Dermis microvascular lymphatic vessel endothelial cell (primary cell): ENCODE results near the gene AOAH. TPM values are rescaled to one million over a fixed set of nuclear protein-coding genes. Genes with fewer than 3 reads are reported as not detected.

Experiments
- DNase-seq, 2 donors: peaks; one replicate each; pipeline versions ENCODE4 v3.0.0 to v3.0.0-alpha.2; 2010; ENCODE audit warnings: low read depth in 2 of 2
- total RNA-seq: library from RNA; depleted of rRNA; stranded (reverse); fragments of >200 nt; gene quantifications from 2 replicates; pipeline ENCODE4 v1.2.1, GENCODE V29; 2014

The AOAH gene
- total RNA-seq, 1 donor from 2014 or later: 0.13 TPM

DNA sequence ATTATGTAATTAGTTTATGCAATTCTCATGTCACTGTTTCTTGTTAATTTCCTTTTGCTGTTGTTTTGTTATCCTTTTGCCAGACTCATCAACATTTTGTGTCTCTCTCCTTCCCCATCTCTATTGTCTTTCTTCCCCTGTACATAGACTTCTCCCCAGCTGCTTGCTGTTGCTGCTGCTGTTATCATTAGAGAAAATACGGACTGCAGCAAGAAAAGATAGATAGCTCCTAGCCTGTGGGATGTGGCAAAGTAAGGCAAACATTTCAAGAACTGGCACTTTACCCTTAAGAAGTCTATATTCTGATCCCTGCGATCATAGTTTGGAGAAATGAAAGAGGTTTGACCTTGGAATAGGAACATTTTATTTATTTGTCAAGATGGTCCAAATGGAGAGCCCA, 162.2 kb downstream of the AOAH start:
- DNase-seq: no peak

DNA sequence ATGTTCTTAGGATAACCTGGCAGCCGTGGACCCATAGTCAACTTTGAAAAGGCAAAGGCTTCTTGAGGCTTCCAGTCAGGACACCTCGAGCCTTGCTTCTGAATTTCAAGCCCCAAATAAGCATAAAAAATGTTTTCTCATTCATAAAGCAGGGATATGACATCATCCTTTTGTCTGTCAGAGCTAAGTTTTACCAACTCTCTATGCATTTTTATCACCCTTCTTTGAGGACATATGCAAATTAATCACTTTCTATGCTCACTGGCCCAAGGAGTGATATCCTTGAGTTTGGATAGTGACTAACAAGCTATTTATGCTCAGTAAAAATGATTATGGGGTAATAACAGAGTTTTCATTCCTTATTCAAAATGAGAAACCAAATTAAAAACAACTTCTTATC, 175.3 kb downstream of the AOAH start:
- no peak for DNase-seq

DNA sequence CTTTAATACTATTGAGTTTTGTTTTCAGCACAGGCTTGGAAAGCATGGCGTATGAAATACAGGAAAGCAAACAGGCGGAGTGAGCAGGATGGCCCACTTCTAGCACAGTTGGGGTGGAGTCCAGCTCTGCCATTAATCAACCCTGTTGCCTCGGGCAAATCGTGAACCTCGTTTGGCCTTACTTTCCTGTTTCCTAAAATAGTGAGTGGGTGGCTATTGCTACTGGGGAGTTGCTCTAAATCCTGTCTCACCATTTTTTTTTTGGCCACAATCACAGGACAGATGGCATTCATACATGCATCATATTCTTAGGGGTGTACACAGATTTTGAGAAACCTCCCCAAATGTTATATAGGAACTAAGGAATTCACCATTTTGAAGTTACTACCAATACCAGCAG, 176.9 kb downstream of the AOAH start:
- DNase-seq: no peak

DNA sequence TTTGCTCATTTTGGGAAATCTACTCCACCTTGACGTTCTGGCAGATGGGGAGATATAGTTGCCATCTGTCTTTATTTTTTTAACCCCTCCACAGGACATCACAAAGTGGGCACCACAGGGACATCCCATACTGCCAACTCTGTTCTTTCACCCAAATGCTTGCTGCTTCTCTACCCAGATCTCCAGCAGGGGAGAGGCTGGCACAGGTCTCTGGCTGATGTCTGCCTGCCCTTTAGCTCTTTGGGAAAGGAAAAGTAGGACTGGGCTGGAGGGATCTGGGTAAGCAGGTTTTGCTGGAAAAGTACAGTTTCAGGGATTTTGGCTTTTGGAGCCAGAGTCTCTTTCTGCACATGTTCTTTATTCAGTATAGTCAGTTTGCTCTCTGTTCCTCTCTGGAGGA, 178.0 kb downstream of the AOAH start:
- no peak for DNase-seq

DNA sequence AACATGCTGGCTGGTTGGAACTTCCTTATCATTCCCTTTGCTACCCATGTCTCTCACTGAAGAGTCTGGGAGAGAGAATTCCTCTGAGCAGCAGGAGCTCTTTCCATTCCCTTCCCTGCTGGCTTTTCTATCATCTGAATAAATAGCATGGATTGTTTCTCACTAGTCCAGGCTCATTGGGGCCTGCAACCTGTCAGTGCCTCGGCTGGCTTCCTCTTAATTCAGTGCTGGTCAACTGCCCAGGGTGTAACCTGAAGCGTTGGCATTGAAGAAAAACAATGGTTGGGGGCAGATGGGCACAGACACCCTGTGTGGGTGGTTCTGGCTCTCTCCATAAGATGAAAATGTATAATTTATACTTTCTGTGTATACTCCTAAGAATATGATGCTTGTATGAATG, 179.0 kb downstream of the AOAH start:
- DNase-seq: no peak

DNA sequence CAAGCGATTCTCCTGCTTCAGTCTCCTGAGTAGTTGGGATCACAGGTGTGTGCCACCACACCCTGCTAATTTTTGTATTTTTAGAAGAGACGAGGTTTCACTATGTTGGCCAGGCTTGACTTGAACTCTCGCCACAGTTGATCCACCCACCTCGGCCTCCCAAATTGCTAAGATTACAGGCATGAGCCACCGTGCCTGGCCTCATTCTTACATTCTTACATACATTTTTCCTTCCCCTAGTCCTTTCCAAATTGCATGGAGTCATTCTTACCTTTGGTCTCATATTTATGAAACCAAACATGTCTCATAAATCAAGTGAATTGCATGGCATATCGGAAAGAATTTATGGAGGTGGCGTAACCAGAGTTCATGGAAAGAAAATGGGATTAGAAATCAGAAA, 186.2 kb downstream of the AOAH start:
- DNase-seq: no peak

DNA sequence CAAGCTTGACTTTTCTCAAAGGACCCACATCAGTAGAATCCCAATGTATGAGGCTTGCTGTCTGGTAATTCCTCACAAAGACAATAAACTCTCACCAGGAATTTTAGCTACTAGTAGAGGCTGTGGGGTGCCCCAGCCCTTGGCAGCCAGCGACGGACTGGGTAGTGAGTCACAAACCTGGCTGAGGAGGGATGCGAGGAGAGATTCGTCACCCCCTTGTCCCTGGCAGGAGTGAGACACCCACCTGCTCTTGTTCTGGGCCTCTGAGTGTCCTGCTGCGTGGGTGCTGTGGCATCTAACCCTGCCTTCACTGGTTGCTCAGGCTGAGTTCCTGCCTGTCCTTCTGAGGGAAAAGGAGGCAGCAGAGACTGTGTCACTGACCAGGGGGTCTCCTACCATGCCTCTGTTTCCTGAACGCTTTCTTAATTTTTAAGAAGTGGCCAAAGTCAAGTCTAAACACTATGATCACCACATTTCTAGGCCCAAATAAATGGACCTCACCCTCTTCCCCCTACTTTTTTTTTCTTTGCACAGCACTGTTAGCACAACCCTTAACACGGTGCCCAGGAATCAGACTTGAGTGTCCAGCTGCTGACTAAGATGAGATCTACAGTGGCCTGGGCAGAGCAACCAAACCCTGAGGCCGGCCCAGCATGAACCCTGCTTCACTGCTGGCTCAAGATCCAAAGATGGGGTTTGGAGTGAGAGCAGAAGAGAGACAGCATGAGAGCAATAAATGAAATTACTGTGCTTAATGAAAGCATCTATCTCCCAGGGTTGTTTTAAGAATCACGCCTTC, 188.2 kb downstream of the AOAH start:
- DNase-seq: no peak

DNA sequence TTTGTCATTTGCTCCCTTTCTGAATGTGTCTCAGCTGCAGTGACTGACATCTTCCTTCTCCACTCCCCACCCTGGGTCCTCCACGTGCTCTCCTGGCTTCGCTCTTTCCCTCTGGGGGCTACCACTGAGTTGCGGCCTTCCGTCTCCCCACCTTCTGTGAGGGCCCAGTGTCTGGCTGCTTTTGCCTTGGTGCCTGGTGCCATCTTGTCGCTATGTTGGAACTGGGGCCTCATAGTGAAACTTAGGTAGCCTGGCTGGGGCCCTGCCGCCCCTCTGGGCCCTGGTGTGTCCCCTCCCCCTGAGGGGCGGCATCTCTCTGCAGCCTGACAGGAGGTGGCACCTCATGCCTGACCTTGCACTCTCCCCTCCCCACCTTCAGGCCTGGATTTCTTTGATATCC, 190.6 kb downstream of the AOAH start:
- no peak for DNase-seq

DNA sequence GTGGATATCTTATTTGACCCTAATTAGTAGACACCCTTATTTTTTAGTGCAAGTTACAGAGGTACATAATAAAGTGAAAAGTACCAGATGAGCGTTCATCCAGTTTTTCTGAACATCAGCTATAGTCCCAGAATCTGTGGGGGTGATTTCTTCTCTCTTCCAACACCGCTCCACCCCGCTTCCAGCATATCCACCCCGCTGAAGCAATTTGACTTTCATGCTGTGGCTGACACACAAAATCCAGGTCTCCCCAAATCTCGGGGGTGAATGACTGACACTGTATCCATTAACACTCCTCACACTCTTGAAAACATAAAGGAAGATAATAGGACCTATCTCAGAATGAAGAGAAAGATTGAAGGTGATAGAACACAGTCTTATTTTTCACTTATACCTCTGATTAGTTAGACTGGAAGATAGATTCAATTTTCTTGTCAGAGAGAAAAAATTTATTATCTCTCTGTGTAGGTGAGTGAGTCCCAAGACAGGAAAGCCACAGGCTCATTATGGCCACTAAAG, 191.3 kb downstream of the AOAH start:
- no peak for DNase-seq

DNA sequence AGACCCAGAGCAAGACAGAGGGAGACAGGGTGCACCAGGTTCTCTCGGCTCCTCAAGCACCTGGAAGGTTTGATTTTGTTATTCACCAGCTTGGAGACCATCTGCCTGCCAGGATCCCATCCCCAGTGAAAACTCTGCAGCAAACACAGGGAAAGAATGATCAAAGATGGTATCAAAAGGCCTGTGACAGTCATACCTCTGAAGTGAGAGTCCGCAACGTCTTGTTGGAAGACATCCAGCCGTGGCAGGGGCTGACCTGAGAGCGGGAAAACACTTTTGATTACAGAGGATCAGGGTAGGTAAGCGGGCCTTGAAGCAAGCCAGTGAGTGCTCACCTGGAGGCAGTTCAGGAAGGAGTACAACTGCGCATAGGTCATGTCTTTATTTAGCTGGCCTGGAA, 192.3 kb downstream of the AOAH start:
- DNase-seq: no peak

DNA sequence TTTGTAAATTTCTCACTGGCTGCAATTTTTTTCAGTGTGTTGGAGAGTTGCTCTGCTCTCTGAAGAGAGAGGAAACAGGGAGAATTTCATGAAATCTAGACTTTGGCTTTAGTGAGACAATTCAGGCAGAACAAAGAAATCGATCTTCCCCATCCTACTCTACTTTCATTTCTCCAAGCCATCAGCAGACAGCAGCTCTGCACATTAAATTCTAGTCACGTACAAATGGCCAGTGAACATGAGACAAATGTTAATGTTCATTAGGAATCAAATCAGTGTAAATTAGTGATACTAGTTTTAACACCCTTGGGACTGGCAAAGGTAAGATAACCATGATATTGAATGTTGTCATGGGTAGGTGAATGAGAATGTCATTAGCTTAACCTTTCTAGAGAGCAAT, 193.8 kb downstream of the AOAH start:
- DNase-seq: no peak

DNA sequence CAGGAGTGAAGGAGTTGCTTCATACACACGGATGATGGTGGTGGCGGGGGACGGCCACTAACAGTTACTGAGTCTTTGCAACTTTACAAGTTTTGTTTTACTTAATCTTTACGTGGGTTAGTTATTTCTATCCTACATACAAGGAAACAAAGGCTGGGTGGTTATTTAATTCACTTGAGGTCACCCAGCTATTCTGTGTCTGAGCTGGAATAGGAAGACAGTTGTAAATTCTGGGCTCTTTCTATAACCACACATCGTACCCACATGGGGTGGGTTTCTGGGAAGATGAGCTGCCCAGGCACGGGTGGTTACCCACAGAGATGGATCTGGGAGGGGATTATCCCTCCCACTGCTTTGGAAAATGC, 196.8 kb downstream of the AOAH start:
- no peak for DNase-seq

DNA sequence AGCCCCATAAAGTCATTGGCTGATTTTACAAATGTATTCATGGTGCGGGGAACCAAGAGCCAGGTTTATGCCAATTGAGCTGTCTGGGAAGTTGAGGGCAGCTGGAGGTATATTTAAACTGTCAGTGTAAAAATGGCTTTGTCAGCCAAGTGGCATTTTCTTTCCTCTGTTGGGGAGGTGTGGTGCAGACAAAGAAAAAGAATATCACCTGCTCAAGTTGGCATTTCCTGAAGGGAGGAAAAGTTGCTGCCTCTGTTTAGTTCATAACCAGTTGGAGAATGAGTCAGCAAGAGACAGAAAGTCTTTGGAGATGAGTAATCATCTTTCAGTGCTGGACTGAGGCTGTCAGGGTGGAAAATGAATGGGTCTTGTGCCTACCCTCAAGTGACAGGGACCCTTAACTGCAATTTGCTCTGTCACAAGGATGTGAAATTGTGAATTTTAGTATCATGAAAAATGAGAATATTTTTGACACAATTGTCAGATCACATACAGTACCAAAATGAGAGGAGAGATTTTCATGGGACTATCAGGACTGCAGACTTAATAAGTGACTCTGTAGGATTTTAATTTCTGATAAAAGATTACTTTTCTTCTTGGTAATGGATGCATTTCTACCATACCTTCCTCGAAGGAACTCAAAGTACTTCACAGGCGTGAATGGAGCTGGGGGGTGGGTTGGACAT, 197.3 kb downstream of the AOAH start:
- peak in 1 of 2 donors; percentile 60 for DNase-seq

DNA sequence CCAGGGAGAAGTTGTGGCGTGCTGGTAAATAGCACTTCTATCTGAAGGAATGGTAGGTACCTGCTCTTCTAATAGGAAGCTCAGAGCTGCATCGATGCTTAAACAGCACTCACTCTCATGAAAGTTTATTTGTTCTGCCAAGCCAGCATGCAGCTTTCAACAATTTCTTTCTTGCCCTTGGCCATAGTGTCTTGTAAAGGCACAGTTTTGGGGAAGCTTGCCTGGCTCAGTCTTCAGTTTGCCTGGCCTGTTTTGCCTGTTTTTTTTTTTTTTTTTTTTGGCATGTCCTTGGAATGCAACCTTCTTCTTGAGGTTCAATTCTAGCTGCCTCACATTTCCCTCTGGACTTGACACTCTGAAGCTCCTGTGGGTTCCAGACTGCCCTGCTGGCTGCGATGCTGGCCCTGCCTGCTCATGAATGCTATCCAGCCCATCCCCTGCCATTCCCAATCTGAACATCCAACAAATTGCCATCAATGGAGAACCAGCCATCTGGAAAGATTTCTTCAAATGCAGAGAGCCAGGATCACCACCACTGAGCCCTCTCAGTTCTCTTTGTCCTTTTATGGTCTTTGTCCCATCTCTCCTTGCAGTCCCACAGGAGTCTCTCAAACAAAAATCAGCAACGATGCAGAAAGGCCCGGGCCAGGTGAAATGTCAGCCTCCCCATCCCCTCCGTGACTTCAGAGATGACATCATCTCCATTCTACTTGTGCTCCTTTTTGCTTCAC, 200.8 kb downstream of the AOAH start:
- DNase-seq: no peak

DNA sequence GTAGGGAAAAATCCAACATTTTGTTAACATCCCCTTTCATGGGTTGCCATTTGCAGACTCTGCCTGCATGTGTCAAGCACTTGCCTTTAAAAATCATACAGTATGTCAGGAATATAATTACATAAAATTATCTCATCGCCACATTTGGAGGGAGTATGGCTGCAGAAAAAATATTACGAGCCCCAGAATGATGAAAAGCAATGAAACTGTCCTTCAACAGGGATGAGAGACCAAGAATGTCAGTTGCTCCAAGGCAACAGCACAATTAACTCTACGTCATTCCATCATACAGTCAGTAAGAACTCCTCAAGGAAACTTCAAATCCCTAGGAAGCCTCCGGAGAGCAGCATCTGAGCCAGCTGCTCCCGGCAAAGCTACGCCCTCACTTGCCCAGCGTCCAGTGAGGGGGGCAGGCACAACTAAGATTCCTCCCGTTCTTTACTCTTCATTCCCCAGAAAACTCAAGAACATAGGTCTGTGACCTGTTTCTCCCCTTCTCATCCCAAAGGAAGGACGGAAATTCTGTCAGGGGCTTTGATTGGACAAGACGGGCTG, 201.8 kb downstream of the AOAH start:
- DNase-seq: no peak

DNA sequence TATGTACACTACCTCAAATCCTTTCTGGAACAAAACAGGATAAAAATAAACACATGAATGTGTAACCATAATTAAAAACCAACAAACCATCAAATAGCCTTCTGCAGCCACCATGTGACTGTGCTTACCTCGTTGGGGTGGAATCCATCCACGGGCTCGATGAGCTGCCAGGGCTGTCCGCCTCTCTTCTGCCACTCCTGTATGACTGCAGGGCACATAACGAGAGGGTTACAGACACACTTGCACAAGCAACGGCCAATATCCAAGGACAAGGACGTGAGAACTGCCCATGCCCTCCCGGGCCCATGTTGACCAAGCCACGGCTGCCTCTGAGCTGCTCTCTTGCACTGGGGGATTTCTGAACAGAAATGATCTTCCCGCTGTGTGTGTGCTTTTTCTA, 202.4 kb downstream of the AOAH start:
- DNase-seq: no peak

DNA sequence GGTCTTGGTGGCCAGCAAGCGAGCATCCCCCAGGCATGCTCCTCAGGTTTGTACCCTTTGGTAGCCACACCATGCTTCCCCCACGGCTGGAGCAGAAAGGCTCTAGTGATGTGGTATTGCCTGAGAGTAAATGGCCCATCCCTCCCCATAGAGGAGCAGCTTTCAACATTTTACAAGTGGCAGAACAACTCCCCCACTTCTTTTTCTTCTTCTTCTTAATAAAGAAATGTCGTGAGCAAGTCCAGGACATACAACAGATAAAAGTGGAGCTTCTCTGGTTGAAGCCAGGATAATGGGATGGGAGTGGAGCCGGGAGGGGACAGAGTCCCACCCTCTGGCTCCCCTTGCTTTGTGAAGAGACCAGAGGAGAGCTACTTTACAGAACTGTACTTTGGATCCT, 203.2 kb downstream of the AOAH start:
- no peak for DNase-seq

DNA sequence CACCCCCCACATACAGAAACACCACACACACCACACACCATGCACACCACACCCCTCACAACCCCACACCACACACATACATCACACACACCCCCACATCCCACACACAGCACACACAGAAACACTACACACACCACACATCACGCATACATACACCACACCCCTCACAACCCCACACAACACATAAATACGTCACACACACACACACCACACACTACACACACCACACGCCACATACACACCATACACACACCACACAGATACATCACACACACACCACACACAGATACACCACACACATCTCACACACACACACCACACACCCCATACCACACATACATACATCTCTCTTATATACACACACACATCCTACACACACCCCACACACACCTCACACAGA, 208.4 kb downstream of the AOAH start:
- no peak for DNase-seq

DNA sequence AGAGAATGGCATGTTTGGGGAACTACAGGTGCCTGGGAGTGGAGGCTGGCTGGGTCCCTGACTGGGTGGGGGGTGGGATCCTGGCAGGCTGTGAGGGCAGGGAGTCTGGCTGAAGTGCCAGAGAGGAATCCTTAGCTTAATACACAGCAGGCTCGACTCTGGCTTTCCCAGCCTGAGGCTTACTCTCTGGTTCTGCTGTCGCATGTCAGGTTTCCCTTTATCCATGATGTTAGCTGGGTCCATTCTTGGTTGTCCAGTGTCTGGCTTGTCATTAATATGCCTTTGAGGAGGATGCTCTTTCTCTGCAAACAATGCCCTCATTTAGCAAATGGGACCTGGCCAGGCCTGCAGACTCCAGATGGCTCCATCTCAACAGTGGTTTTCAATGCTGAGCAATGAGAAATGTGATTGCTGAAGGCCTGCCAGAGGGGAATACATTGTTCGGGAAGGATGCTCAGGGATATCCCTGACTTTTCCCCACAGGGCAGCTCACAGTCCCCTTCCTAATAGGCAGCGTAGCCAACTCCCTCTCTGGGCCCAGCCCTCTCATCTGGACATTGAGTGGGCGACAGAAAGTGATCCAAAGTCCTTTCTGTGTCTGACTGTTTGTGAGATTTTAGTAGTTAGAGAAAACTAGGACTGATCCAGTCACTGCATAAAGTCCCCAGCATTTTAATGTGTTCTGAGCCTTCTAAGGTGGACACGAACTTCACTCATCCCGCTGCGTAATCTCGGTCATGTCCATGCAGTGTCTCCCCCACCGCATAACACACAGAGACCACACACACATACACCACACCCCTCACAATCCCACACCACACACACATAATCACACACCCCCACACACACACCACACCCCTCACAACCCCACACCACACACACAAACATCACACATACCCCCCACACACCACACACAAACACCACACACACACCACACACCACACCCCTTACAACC, 209.7 kb downstream of the AOAH start:
- no peak for DNase-seq

DNA sequence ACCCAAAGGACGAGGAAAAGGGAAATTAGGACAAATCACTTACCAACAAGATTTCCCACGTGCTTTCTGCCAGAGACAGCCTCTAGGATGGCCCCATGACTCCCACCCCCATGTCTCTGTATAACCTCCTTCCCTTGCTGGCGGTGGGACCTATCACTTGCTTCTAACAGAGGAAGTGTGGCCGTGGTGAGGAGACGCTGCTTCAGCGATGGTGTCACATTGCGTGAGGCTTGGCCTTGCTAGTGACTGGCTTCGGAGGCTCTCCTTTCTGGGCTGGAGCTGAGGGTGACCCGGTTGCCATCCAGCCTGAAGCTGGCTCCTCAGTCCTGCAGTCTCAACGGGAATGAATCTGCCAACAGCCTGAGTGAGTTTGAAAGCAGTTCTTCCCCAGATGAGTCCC, 210.9 kb downstream of the AOAH start:
- no peak for DNase-seq

DNA sequence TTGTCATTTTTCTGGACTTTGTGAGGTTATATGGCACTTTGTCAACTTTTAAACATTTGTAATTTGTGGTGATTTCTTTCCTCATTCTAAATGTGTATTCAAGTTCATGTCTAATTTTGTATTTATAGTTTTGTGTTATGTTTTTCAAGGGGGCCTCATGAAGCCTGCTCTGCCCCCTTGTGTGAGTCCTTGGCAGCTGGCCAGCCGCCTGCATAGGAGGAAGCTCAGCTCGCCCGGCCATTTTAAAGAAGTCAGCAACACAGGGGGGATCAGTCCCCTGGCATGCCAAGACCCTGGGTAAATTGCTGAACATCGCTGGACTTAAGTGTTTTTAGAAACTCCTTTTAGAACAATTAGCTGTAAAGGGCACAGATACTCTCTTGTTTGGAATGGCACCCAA, 211.7 kb downstream of the AOAH start:
- DNase-seq: no peak
